Spleen (tissue), 7 donors: ENCODE measurements around the gene CCDC89.

ENCODE experiments used
- POLR2A ChIP-seq, 3 donors: fragments of 450-650 bp; IDR thresholded peaks; one replicate each; pipeline ENCODE4 v1.5.1; 2017; ENCODE audit warnings: antibody characterized with exemption in 3 of 3, mild to moderate bottlenecking in 1 of 3
- POLR2AphosphoS5 ChIP-seq, 3 donors: sonication (generic); formaldehyde crosslinking; IDR thresholded peaks; one replicate each; pipeline ENCODE4 v1.5.1; 2017; ENCODE audit warnings: antibody characterized with exemption in 3 of 3
- TF ChIP-seq, protein P1 (sequence below), 11 experiments: fragments of 200-600 bp in 7 of 11; fragments of 450-650 bp in 4 of 11; sonication (generic) in 4 of 11; IDR thresholded peaks in 8 of 11; conservative IDR thresholded peaks in 3 of 11; 1 replicate in 7 of 11; 2 replicates in 4 of 11; pipeline versions ENCODE4 v1.4.0 to v1.8.0; 2016 to 2021; ENCODE audit warnings: antibody characterized with exemption in 11 of 11, inconsistent platforms in 4 of 11, mild to moderate bottlenecking in 1 of 11
- donor health status: DM: no; HTN: no; CAD: no; lungs with moderate emphysema.
- donor health status: DM: no; HTN: no; CAD: no.
- donor health status: DM: no; HTN: no; CAD: no.

DNA sequence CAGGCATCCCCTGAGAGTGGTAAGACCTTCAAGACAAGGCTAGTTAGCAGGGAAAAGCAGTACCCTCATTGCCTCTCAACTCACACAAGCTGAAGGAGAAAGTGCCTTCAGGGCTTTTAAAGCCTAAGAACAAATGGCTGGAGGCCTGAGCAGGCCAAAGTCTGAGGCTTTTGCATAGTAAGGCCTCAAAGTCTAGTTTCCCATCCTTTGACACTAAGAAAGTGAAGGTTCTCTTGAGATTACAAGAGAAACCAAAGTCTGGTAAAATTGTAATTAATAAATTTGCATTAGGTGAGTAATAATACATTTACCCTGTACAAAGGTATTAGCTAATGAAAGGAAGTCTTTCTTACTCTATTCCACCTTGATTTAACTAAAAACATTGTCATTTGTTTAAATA is 47.0 kb upstream of the CCDC89 start:
- TF ChIP-seq, protein P1, sequence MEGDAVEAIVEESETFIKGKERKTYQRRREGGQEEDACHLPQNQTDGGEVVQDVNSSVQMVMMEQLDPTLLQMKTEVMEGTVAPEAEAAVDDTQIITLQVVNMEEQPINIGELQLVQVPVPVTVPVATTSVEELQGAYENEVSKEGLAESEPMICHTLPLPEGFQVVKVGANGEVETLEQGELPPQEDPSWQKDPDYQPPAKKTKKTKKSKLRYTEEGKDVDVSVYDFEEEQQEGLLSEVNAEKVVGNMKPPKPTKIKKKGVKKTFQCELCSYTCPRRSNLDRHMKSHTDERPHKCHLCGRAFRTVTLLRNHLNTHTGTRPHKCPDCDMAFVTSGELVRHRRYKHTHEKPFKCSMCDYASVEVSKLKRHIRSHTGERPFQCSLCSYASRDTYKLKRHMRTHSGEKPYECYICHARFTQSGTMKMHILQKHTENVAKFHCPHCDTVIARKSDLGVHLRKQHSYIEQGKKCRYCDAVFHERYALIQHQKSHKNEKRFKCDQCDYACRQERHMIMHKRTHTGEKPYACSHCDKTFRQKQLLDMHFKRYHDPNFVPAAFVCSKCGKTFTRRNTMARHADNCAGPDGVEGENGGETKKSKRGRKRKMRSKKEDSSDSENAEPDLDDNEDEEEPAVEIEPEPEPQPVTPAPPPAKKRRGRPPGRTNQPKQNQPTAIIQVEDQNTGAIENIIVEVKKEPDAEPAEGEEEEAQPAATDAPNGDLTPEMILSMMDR (IDR thresholded peaks at IDR 0.05 in 8 of 11, conservative IDR thresholded peaks at IDR 0.05 in 3 of 11): no peak
- no peak for TF ChIP-seq POLR2AphosphoS5 (IDR thresholded peaks at IDR 0.05)
- TF ChIP-seq POLR2A (IDR thresholded peaks at IDR 0.05): no peak
